ENCODE measurements around the gene ZDHHC22.
A peak's percentile ranks its signal among the peaks of the same experiment; 100 is the strongest.

Gene ZDHHC22

GRCh38 chr14:77107228-77107627 lies 34.4 kb downstream of the ZDHHC22 start:
- no peak overlapping the region for H3K27ac Mint-ChIP-seq

GRCh38 chr14:77106666-77107065 lies 34.9 kb downstream of the ZDHHC22 start:
- Mint-ChIP-seq H3K4me3 (no peak overlapping the region), H3K36me3 (ENCODE audit: low read depth) (peaks cover 20% of the 10 kb centered on the region), H3K4me1 (ENCODE audit: low read depth) (no peaks in the 10 kb centered on the region), H3K27me3 (ENCODE audit: low read depth) (no peaks in the 10 kb centered on the region), H3K9me3 (no peaks in the 10 kb centered on the region), H3K27ac (no peak overlapping the region)

More at GRCh38 chr14:77107228-77107627, 34.4 kb downstream of the ZDHHC22 start:
- Mint-ChIP-seq H3K9me3 (no peaks in the 10 kb centered on the region), H3K36me3 (ENCODE audit: low read depth) (peaks cover 20% of the 10 kb centered on the region), H3K27me3 (ENCODE audit: low read depth) (no peaks in the 10 kb centered on the region), H3K4me3 (no peak overlapping the region), H3K4me1 (ENCODE audit: low read depth) (no peaks in the 10 kb centered on the region)

GRCh38 chr14:77105145-77105939 lies 36.2 kb downstream of the ZDHHC22 start:
- Mint-ChIP-seq H3K36me3 (ENCODE audit: low read depth) (peaks cover 18% of the 10 kb centered on the region), H3K4me3 (no peak overlapping the region), H3K27me3 (ENCODE audit: low read depth) (no peaks in the 10 kb centered on the region), H3K4me1 (ENCODE audit: low read depth) (peaks cover 8% of the 10 kb centered on the region), H3K27ac (no peak overlapping the region), H3K9me3 (no peaks in the 10 kb centered on the region)

- H3K27ac Mint-ChIP-seq, result no peak overlapping the region
- H3K4me1 Mint-ChIP-seq (ENCODE audit: low read depth), result peaks cover 13% of the 10 kb centered on the region
Measured at GRCh38 chr14:77104393-77104792, 37.2 kb downstream of the ZDHHC22 start.

GRCh38 chr14:77103951-77104350 lies 37.6 kb downstream of the ZDHHC22 start:
- Mint-ChIP-seq H3K4me1 (ENCODE audit: low read depth) (peaks cover 17% of the 10 kb centered on the region), H3K36me3 (ENCODE audit: low read depth) (peaks cover 17% of the 10 kb centered on the region), H3K4me3 (no peak overlapping the region)

More at GRCh38 chr14:77104393-77104792, 37.2 kb downstream of the ZDHHC22 start:
- Mint-ChIP-seq H3K36me3 (ENCODE audit: low read depth) (peaks cover 18% of the 10 kb centered on the region), H3K9me3 (no peaks in the 10 kb centered on the region), H3K4me3 (no peak overlapping the region), H3K27me3 (ENCODE audit: low read depth) (no peaks in the 10 kb centered on the region)

GRCh38 chr14:77103475-77103874 lies 38.1 kb downstream of the ZDHHC22 start:
- peaks cover 13% of the 10 kb centered on the region for H3K36me3 Mint-ChIP-seq (ENCODE audit: low read depth)
- H3K27ac Mint-ChIP-seq, result no peak overlapping the region
- H3K4me3 Mint-ChIP-seq, result no peak overlapping the region
- H3K4me1 Mint-ChIP-seq (ENCODE audit: low read depth), result peaks cover 21% of the 10 kb centered on the region
- no peaks in the 10 kb centered on the region for H3K27me3 Mint-ChIP-seq (ENCODE audit: low read depth)
- H3K9me3 Mint-ChIP-seq, result no peaks in the 10 kb centered on the region

More at GRCh38 chr14:77103951-77104350, 37.6 kb downstream of the ZDHHC22 start:
- no peaks in the 10 kb centered on the region for H3K27me3 Mint-ChIP-seq (ENCODE audit: low read depth)
- H3K9me3 Mint-ChIP-seq, result no peaks in the 10 kb centered on the region
- no peak overlapping the region for H3K27ac Mint-ChIP-seq

GRCh38 chr14:77102154-77102553 lies 39.4 kb downstream of the ZDHHC22 start:
- H3K27ac Mint-ChIP-seq, result no peak overlapping the region
- H3K27me3 Mint-ChIP-seq (ENCODE audit: low read depth), result no peaks in the 10 kb centered on the region
- H3K36me3 Mint-ChIP-seq (ENCODE audit: low read depth), result peaks cover 8% of the 10 kb centered on the region
- H3K4me1 Mint-ChIP-seq (ENCODE audit: low read depth), result peaks cover 24% of the 10 kb centered on the region
- H3K4me3 Mint-ChIP-seq, result no peak overlapping the region
- no peaks in the 10 kb centered on the region for H3K9me3 Mint-ChIP-seq

- Mint-ChIP-seq H3K4me1 (ENCODE audit: low read depth) (peaks cover 33% of the 10 kb centered on the region), H3K27me3 (ENCODE audit: low read depth) (no peaks in the 10 kb centered on the region), H3K4me3 (no peak overlapping the region), H3K27ac (no peak overlapping the region), H3K36me3 (ENCODE audit: low read depth) (no peaks in the 10 kb centered on the region), H3K9me3 (no peaks in the 10 kb centered on the region)
Measured at GRCh38 chr14:77100961-77101360, 40.6 kb downstream of the ZDHHC22 start.

GRCh38 chr14:77099425-77100167 lies 42.0 kb downstream of the ZDHHC22 start:
- H3K36me3 Mint-ChIP-seq (ENCODE audit: low read depth), result no peaks in the 10 kb centered on the region
- peak overlapping the region; percentile 97 for H3K4me3 Mint-ChIP-seq
- peak overlapping the region; percentile 47 for H3K27ac Mint-ChIP-seq
- peaks cover 37% of the 10 kb centered on the region for H3K4me1 Mint-ChIP-seq (ENCODE audit: low read depth)
- H3K27me3 Mint-ChIP-seq (ENCODE audit: low read depth), result no peaks in the 10 kb centered on the region
- H3K9me3 Mint-ChIP-seq, result no peaks in the 10 kb centered on the region

- H3K27ac Mint-ChIP-seq, result peak overlapping the region; percentile 99
- H3K4me3 Mint-ChIP-seq, result peak overlapping the region; percentile 97
- H3K9me3 Mint-ChIP-seq, result no peaks in the 10 kb centered on the region
- no peaks in the 10 kb centered on the region for H3K36me3 Mint-ChIP-seq (ENCODE audit: low read depth)
- H3K27me3 Mint-ChIP-seq (ENCODE audit: low read depth), result no peaks in the 10 kb centered on the region
- H3K4me1 Mint-ChIP-seq (ENCODE audit: low read depth), result peaks cover 38% of the 10 kb centered on the region
Measured at GRCh38 chr14:77098529-77099353, 42.9 kb downstream of the ZDHHC22 start.

- peak within 1 kb of the TSS; percentile 97 for H3K4me3 Mint-ChIP-seq
- H3K36me3 Mint-ChIP-seq (ENCODE audit: low read depth), result no peaks in the 10 kb centered on the region
- no peaks in the 10 kb centered on the region for H3K9me3 Mint-ChIP-seq
- no peaks in the 10 kb centered on the region for H3K27me3 Mint-ChIP-seq (ENCODE audit: low read depth)
- H3K27ac Mint-ChIP-seq, result peak within 1 kb of the TSS; percentile 99
- H3K4me1 Mint-ChIP-seq (ENCODE audit: low read depth), result peaks cover 38% of the 10 kb centered on the region
Measured at GRCh38 chr14:77097700-77098528, 43.7 kb downstream of the ZDHHC22 start, which contains the start of gene CIPC. Gene CIPC, plus strand, starts transcription at chr14:77098258. Its CDS starts 7,451 bp downstream, at chr14:77105709.

GRCh38 chr14:77097006-77097699 lies 44.4 kb downstream of the ZDHHC22 start:
- H3K4me3 Mint-ChIP-seq, result peak overlapping the region; percentile 97

GRCh38 chr14:77094672-77095284 lies 46.8 kb downstream of the ZDHHC22 start:
- Mint-ChIP-seq H3K4me3 (no peak overlapping the region), H3K9me3 (peaks cover 14% of the 10 kb centered on the region), H3K27ac (no peak overlapping the region), H3K36me3 (ENCODE audit: low read depth) (peaks cover 4% of the 10 kb centered on the region), H3K4me1 (ENCODE audit: low read depth) (peaks cover 29% of the 10 kb centered on the region), H3K27me3 (ENCODE audit: low read depth) (peaks cover 2% of the 10 kb centered on the region)

More at GRCh38 chr14:77097006-77097699, 44.4 kb downstream of the ZDHHC22 start:
- no peaks in the 10 kb centered on the region for H3K9me3 Mint-ChIP-seq
- H3K4me1 Mint-ChIP-seq (ENCODE audit: low read depth), result peaks cover 38% of the 10 kb centered on the region
- H3K36me3 Mint-ChIP-seq (ENCODE audit: low read depth), result no peaks in the 10 kb centered on the region
- H3K27ac Mint-ChIP-seq, result peak overlapping the region; percentile 99
- H3K27me3 Mint-ChIP-seq (ENCODE audit: low read depth), result no peaks in the 10 kb centered on the region
